ENCODE results near the gene CTAGE6.
"Not testable (repeated sequence)": the region's sequence is repeated elsewhere in the genome, so short reads cannot be mapped to it uniquely, and the experiment has no call there.

Gene CTAGE6

GRCh38 chr7:143757596-143757995 is at the start of gene CTAGE6:
Gene CTAGE6, minus strand, starts transcription at chr7:143757696. Its CDS starts 38 bp downstream, at chr7:143757658.
- DNase-seq (ENCODE audit: low read depth), result not testable (repeated sequence)

- DNase-seq (ENCODE audit: low read depth), result not testable (repeated sequence)
These were observed 49.2 kb upstream of the CTAGE6 start for GRCh38 chr7:143806664-143807071.

GRCh38 chr7:143797896-143798290 is 40.4 kb upstream of the CTAGE6 start:
- not testable (repeated sequence) for DNase-seq (ENCODE audit: low read depth)

- DNase-seq (ENCODE audit: low read depth), result not testable (repeated sequence)
These were observed 39.8 kb upstream of the CTAGE6 start for GRCh38 chr7:143797119-143797895.

- not testable (repeated sequence) for DNase-seq (ENCODE audit: low read depth)
These were observed 38.2 kb upstream of the CTAGE6 start for GRCh38 chr7:143795653-143796052.

- not testable (repeated sequence) for DNase-seq (ENCODE audit: low read depth)
These were observed 35.1 kb upstream of the CTAGE6 start for GRCh38 chr7:143792633-143793032.

GRCh38 chr7:143785415-143786182 is 28.1 kb upstream of the CTAGE6 start:
- DNase-seq (ENCODE audit: low read depth), result not testable (repeated sequence)

GRCh38 chr7:143779591-143779990 is 22.1 kb upstream of the CTAGE6 start:
- not testable (repeated sequence) for DNase-seq (ENCODE audit: low read depth)

GRCh38 chr7:143772738-143773468 is 15.4 kb upstream of the CTAGE6 start:
- DNase-seq (ENCODE audit: low read depth), result not testable (repeated sequence)

- not testable (repeated sequence) for DNase-seq (ENCODE audit: low read depth)
These were observed 10.0 kb upstream of the CTAGE6 start for GRCh38 chr7:143767531-143767930.

GRCh38 chr7:143765678-143766077 is 8.2 kb upstream of the CTAGE6 start:
- DNase-seq (ENCODE audit: low read depth), result not testable (repeated sequence)

- DNase-seq (ENCODE audit: low read depth), result not testable (repeated sequence)
These were observed 5.6 kb upstream of the CTAGE6 start for GRCh38 chr7:143763065-143763464.

- not testable (repeated sequence) for DNase-seq (ENCODE audit: low read depth)
These were observed 12.2 kb downstream of the CTAGE6 start for GRCh38 chr7:143745340-143745739.

- DNase-seq (ENCODE audit: low read depth), result not testable (repeated sequence)
These were observed 20.3 kb downstream of the CTAGE6 start for GRCh38 chr7:143737037-143737819.

- no peak for DNase-seq (ENCODE audit: low read depth)
These were observed 21.5 kb downstream of the CTAGE6 start for GRCh38 chr7:143735962-143736361.

GRCh38 chr7:143733876-143734275 is 23.6 kb downstream of the CTAGE6 start:
- no peak for DNase-seq (ENCODE audit: low read depth)

GRCh38 chr7:143728333-143728862 is 29.1 kb downstream of the CTAGE6 start:
- DNase-seq (ENCODE audit: low read depth), result no peak

- not testable (repeated sequence) for DNase-seq (ENCODE audit: low read depth)
These were observed 29.9 kb downstream of the CTAGE6 start for GRCh38 chr7:143727561-143727960.

- DNase-seq (ENCODE audit: low read depth), result not testable (repeated sequence)
These were observed 31.4 kb downstream of the CTAGE6 start for GRCh38 chr7:143726143-143726542.

GRCh38 chr7:143720335-143720734 is 37.2 kb downstream of the CTAGE6 start:
- not testable (repeated sequence) for DNase-seq (ENCODE audit: low read depth)

- DNase-seq (ENCODE audit: low read depth), result not testable (repeated sequence)
These were observed 41.8 kb downstream of the CTAGE6 start for GRCh38 chr7:143715543-143716193.
